Measurements from ENCODE around the gene ADCY9. TPM values are rescaled to one million over a fixed set of nuclear protein-coding genes. Genes with fewer than 3 reads are reported as not detected.

Gene ADCY9
- total RNA-seq, 1 donor from 2014 or later, result 49.6 TPM

- TF ChIP-seq CTCF (IDR thresholded peaks at IDR 0.05), result no peak
- no peaks in the 10 kb centered on the region for H3K27me3 ChIP-seq
- no peaks in the 10 kb centered on the region for H3K9me3 ChIP-seq
- no peaks in the 10 kb centered on the region for H3K36me3 ChIP-seq
- peaks cover 52% of the 10 kb centered on the region for H3K4me1 ChIP-seq
- intact Hi-C loops (cut with DNase I), result loop anchor here (10.0 kb wide), 1 partner anchor 57 kb away; no protein-coding TSS in a partner anchor
- H3K27ac ChIP-seq, result peak overlapping the region; percentile 52
- DNase-seq, result no peak
- no peak for ATAC-seq
- H3K4me3 ChIP-seq, result peak overlapping the region; percentile 76
Measured at GRCh38 chr16:4111748-4112696, 4.2 kb downstream of the ADCY9 start.

- DNase-seq (peak; percentile 71), ATAC-seq (peak; percentile 62)
- peaks cover 52% of the 10 kb centered on the region for H3K4me1 ChIP-seq
- peak overlapping the region; percentile 76 for H3K4me3 ChIP-seq
- peak overlapping the region; percentile 52 for H3K27ac ChIP-seq
- H3K9me3 ChIP-seq, result no peaks in the 10 kb centered on the region
- no peaks in the 10 kb centered on the region for H3K27me3 ChIP-seq
- intact Hi-C loops (cut with DNase I), result loop anchor here (10.0 kb wide), 1 partner anchor 56 kb away; no protein-coding TSS in a partner anchor
- H3K36me3 ChIP-seq, result no peaks in the 10 kb centered on the region
- TF ChIP-seq CTCF (IDR thresholded peaks at IDR 0.05), result no peak
Measured at GRCh38 chr16:4110680-4111079, 5.6 kb downstream of the ADCY9 start.

- Histone ChIP-seq H3K4me1 (peaks cover 50% of the 10 kb centered on the region), H3K4me3 (no peak overlapping the region), H3K27me3 (no peaks in the 10 kb centered on the region), H3K27ac (peak overlapping the region; percentile 72), H3K36me3 (no peaks in the 10 kb centered on the region), H3K9me3 (no peaks in the 10 kb centered on the region)
- no peak for TF ChIP-seq CTCF (IDR thresholded peaks at IDR 0.05)
- ATAC-seq (peak; percentile 70), DNase-seq (no peak)
- intact Hi-C loops (cut with DNase I), result loop anchor here (10.0 kb wide), 1 partner anchor 55 kb away; no protein-coding TSS in a partner anchor
Measured at GRCh38 chr16:4110065-4110464, 6.2 kb downstream of the ADCY9 start.

- peaks cover 43% of the 10 kb centered on the region for H3K4me1 ChIP-seq
- no peak overlapping the region for H3K4me3 ChIP-seq
- ATAC-seq (no peak), DNase-seq (no peak)
- no peaks in the 10 kb centered on the region for H3K9me3 ChIP-seq
- H3K27ac ChIP-seq, result peak overlapping the region; percentile 72
- intact Hi-C loops (cut with DNase I), result no loop called here
- no peaks in the 10 kb centered on the region for H3K36me3 ChIP-seq
- no peaks in the 10 kb centered on the region for H3K27me3 ChIP-seq
- no peak for TF ChIP-seq CTCF (IDR thresholded peaks at IDR 0.05)
Measured at GRCh38 chr16:4109250-4109736, 6.9 kb downstream of the ADCY9 start.

GRCh38 chr16:4106516-4106915, 9.7 kb downstream of the ADCY9 start:
- intact Hi-C loops (cut with DNase I), result no loop called here
- no peak for TF ChIP-seq CTCF (IDR thresholded peaks at IDR 0.05)
- H3K9me3 ChIP-seq, result no peaks in the 10 kb centered on the region
- peaks cover 3% of the 10 kb centered on the region for H3K36me3 ChIP-seq
- ATAC-seq (no peak), DNase-seq (no peak)
- H3K27me3 ChIP-seq, result no peaks in the 10 kb centered on the region
- no peak overlapping the region for H3K4me3 ChIP-seq
- H3K27ac ChIP-seq, result no peak overlapping the region
- H3K4me1 ChIP-seq, result peaks cover 26% of the 10 kb centered on the region

All from upper lobe of right lung (tissue), 1 donor.